Measurements from ENCODE around the gene ANKAR.

GRCh38 chr2:189648846-189649509 lies 25.5 kb upstream of the ANKAR start:
- TF ChIP-seq ZNF239 (CRISPR knock-in tag; IDR thresholded peaks at IDR 0.05) (no peak), POLR2AphosphoS5 (IDR thresholded peaks at IDR 0.05; ENCODE audit: control insufficient read depth, insufficient read depth, low read depth, low read length) (no peak), ZNF316 (IDR thresholded peaks at IDR 0.05) (no peak), ZEB2 (IDR thresholded peaks at IDR 0.05) (no peak), SREBF2 (CRISPR knock-in tag; IDR thresholded peaks at IDR 0.05) (no peak), HMG20B (CRISPR knock-in tag; IDR thresholded peaks at IDR 0.05) (no peak), EZH2 (IDR thresholded peaks at IDR 0.05; ENCODE audit: borderline replicate concordance, low read depth, low read length) (no peak), CBX1 (IDR thresholded peaks at IDR 0.05; ENCODE audit: low read depth) (no peak), NELFE (IDR thresholded peaks at IDR 0.05; ENCODE audit: insufficient read depth, insufficient read length) (no peak), ZNF354B (CRISPR knock-in tag; IDR thresholded peaks at IDR 0.05) (no peak)
- TF ChIP-seq, protein P1, sequence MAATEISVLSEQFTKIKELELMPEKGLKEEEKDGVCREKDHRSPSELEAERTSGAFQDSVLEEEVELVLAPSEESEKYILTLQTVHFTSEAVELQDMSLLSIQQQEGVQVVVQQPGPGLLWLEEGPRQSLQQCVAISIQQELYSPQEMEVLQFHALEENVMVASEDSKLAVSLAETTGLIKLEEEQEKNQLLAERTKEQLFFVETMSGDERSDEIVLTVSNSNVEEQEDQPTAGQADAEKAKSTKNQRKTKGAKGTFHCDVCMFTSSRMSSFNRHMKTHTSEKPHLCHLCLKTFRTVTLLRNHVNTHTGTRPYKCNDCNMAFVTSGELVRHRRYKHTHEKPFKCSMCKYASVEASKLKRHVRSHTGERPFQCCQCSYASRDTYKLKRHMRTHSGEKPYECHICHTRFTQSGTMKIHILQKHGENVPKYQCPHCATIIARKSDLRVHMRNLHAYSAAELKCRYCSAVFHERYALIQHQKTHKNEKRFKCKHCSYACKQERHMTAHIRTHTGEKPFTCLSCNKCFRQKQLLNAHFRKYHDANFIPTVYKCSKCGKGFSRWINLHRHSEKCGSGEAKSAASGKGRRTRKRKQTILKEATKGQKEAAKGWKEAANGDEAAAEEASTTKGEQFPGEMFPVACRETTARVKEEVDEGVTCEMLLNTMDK (IDR thresholded peaks at IDR 0.05; ENCODE audit: borderline replicate concordance, insufficient read depth, low read depth, low read length, poor library complexity, severe bottlenecking): no peak
- TF ChIP-seq, protein P2, sequence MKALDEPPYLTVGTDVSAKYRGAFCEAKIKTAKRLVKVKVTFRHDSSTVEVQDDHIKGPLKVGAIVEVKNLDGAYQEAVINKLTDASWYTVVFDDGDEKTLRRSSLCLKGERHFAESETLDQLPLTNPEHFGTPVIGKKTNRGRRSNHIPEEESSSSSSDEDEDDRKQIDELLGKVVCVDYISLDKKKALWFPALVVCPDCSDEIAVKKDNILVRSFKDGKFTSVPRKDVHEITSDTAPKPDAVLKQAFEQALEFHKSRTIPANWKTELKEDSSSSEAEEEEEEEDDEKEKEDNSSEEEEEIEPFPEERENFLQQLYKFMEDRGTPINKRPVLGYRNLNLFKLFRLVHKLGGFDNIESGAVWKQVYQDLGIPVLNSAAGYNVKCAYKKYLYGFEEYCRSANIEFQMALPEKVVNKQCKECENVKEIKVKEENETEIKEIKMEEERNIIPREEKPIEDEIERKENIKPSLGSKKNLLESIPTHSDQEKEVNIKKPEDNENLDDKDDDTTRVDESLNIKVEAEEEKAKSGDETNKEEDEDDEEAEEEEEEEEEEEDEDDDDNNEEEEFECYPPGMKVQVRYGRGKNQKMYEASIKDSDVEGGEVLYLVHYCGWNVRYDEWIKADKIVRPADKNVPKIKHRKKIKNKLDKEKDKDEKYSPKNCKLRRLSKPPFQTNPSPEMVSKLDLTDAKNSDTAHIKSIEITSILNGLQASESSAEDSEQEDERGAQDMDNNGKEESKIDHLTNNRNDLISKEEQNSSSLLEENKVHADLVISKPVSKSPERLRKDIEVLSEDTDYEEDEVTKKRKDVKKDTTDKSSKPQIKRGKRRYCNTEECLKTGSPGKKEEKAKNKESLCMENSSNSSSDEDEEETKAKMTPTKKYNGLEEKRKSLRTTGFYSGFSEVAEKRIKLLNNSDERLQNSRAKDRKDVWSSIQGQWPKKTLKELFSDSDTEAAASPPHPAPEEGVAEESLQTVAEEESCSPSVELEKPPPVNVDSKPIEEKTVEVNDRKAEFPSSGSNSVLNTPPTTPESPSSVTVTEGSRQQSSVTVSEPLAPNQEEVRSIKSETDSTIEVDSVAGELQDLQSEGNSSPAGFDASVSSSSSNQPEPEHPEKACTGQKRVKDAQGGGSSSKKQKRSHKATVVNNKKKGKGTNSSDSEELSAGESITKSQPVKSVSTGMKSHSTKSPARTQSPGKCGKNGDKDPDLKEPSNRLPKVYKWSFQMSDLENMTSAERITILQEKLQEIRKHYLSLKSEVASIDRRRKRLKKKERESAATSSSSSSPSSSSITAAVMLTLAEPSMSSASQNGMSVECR (CRISPR knock-in tag; IDR thresholded peaks at IDR 0.05): no peak

Data from K562 (cell line).